Natural killer cell (primary cell): ENCODE results near the gene GGT7. TPM values are rescaled to one million over a fixed set of nuclear protein-coding genes. Genes with fewer than 3 reads are reported as not detected.

Experiments
- ATAC-seq, 3 donors: fragments of 150-1000 bp in 2 of 3; fragments of 200-7000 bp in 1 of 3; cut with Tn5 transposase; 1 replicate in 1 of 3; 2 replicates in 2 of 3; pipeline ENCODE4 v1.10.0; 2021; ENCODE audit warnings: mild to moderate bottlenecking in 2 of 3, moderate library complexity in 2 of 3
- DNase-seq, 2 donors: peaks; one replicate each; pipeline versions ENCODE4 v3.0.0 to v3.0.0-alpha.2; 2013 to 2021; ENCODE audit warnings: mixed read lengths in 1 of 2
- H3K27ac ChIP-seq: one replicate; pipeline ENCODE4 v1.5.1; 2013; ENCODE audit warnings: mild to moderate bottlenecking, low read length
- H3K27me3 ChIP-seq: one replicate; pipeline ENCODE4 v1.6.1; 2013; ENCODE audit warnings: low read length; ENCODE audit not compliant: control insufficient read depth, insufficient read depth
- H3K36me3 ChIP-seq: one replicate; pipeline ENCODE4 v1.6.1; 2013; ENCODE audit warnings: low read length; ENCODE audit not compliant: control insufficient read depth, insufficient read depth
- H3K4me1 ChIP-seq: one replicate; pipeline ENCODE4 v1.6.1; 2013; ENCODE audit warnings: low read length; ENCODE audit not compliant: control insufficient read depth, insufficient read depth
- H3K4me3 ChIP-seq: one replicate; pipeline ENCODE4 v1.5.1; 2013; ENCODE audit warnings: low read length
- H3K9me3 ChIP-seq: one replicate; pipeline ENCODE4 v1.6.1; 2013; ENCODE audit warnings: low read length; ENCODE audit not compliant: control insufficient read depth, insufficient read depth
- H3K27ac Mint-ChIP-seq, 2 donors: one replicate each; pipeline ENCODE4 v1.8.0; 2022; ENCODE audit warnings: mild to moderate bottlenecking in 2 of 2, mixed read lengths in 2 of 2, moderate library complexity in 1 of 2
- H3K27me3 Mint-ChIP-seq, 2 donors: one replicate each; pipeline ENCODE4 v1.8.0; 2022; ENCODE audit warnings: low read depth in 2 of 2, mixed read lengths in 2 of 2
- H3K36me3 Mint-ChIP-seq: one replicate; pipeline ENCODE4 v1.8.0; 2022; ENCODE audit warnings: mixed read lengths
- H3K4me1 Mint-ChIP-seq, 2 donors: one replicate each; pipeline ENCODE4 v1.8.0; 2022; ENCODE audit warnings: mixed read lengths in 2 of 2
- H3K4me3 Mint-ChIP-seq: one replicate; pipeline ENCODE4 v1.8.0; 2022; ENCODE audit warnings: mild to moderate bottlenecking, moderate library complexity, mixed read lengths
- H3K9me3 Mint-ChIP-seq, 2 donors: one replicate each; pipeline ENCODE4 v1.8.0; 2022; ENCODE audit warnings: mixed read lengths in 2 of 2
- WGBS: methylation state at CpG from one replicate; pipeline ENCODE4 v1.1.7; 2013; ENCODE audit warnings: missing lambda C conversion rate; ENCODE audit not compliant: insufficient coverage; 5-methylcytosine and 5-hydroxymethylcytosine counted together
- intact Hi-C: fragments of 100-400 bp; cut with micrococcal nuclease; formaldehyde crosslinking; loops from one replicate; pipeline ENCODE4 v1.14.2; 2022
- total RNA-seq, 4 donors: library from RNA; stranded (reverse); fragments of 120-200 nt in 1 of 4; gene quantifications; one replicate each; pipeline versions ENCODE4 v1.2.3 to v1.2.4, GENCODE V29; 2013 to 2022
- TF ChIP-seq, protein P1 (sequence below): fragments of 200-600 bp; IDR thresholded peaks from one replicate; pipeline ENCODE4 v1.8.0; 2022; ENCODE audit warnings: antibody characterized with exemption

GGT7 gene
- total RNA-seq, 3 donors from 2014 or later (not counting 1 experiment from before 2014, with no cell fraction given), result 7.4 to 12.8 (median 12.1) TPM

DNA sequence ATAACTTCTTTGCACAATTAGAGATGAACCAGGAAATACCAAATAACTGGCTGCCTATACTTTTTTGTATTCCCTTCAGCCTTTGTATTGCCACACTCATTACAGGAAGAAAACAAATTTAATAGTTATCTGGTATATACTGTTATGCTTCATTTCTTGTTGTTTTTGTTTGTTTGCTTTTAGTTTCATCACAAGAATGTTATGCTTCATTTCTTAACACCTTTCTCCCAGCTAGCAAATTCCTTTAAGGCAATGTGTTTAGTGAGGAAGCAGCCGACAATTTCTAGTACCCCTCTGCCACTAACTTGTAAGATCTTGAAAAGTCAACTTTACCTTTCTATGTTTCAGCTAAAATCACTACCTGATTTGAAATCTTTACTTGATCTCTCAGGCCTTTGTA lies 48.6 kb downstream of the GGT7 start:
- H3K36me3 Mint-ChIP-seq, result no peaks in the 10 kb centered on the region
- intact Hi-C loops, result no loop called here
- H3K4me3 ChIP-seq, result peak overlapping the region; percentile 79

DNA sequence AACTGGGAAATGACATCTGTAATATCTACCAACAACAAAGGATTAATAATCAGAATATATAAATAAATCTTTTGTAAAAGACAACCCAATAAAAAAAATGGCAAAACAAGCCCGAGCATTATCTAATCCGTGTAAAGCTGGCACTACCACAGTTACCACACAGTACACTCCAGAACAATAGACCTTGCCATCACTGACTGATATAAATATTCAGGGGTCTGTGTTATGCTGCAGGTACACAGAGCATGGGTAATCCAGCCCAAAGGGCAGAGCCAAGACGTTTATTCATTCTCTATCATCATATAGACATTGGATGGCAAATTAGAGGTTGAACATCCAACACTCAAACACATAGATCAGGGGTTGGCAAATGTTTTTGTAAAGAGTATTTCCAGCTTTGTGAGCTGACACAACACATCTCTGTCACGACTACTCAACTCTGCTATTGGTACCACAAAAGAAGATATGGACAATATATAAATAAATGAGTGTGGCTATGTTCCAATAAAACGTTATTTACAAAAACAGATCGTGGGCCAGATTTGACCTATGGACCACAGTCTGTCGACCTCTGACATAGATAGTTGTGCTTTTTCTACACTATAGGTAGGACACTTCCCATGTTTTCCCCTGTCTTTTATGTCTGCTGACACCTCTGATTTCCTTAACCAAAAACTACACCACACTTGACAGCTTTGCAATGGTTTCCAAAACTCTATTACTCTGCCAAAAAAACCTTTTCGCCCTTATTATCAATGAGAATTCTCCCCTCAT lies 51.7 kb downstream of the GGT7 start:
- H3K9me3 Mint-ChIP-seq, result no peaks in the 10 kb centered on the region
- Histone ChIP-seq H3K4me1 (peaks cover 15% of the 10 kb centered on the region), H3K9me3 (no peaks in the 10 kb centered on the region), H3K4me3 (no peak overlapping the region), H3K27me3 (no peaks in the 10 kb centered on the region), H3K27ac (no peak overlapping the region), H3K36me3 (no peaks in the 10 kb centered on the region)
- peak overlapping the region; percentile 21 to 61 for H3K27ac Mint-ChIP-seq
- no peaks in the 10 kb centered on the region for H3K27me3 Mint-ChIP-seq
- peaks cover 62 to 73% of the 10 kb centered on the region in 2 donors for H3K4me1 Mint-ChIP-seq
- intact Hi-C loops, result no loop called here
- H3K36me3 Mint-ChIP-seq, result no peaks in the 10 kb centered on the region
- TF ChIP-seq, protein P1, sequence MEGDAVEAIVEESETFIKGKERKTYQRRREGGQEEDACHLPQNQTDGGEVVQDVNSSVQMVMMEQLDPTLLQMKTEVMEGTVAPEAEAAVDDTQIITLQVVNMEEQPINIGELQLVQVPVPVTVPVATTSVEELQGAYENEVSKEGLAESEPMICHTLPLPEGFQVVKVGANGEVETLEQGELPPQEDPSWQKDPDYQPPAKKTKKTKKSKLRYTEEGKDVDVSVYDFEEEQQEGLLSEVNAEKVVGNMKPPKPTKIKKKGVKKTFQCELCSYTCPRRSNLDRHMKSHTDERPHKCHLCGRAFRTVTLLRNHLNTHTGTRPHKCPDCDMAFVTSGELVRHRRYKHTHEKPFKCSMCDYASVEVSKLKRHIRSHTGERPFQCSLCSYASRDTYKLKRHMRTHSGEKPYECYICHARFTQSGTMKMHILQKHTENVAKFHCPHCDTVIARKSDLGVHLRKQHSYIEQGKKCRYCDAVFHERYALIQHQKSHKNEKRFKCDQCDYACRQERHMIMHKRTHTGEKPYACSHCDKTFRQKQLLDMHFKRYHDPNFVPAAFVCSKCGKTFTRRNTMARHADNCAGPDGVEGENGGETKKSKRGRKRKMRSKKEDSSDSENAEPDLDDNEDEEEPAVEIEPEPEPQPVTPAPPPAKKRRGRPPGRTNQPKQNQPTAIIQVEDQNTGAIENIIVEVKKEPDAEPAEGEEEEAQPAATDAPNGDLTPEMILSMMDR, result no peak
- 78% methylated on average over 5 of the region's 8 CpGs for WGBS
- DNase-seq (no peak), ATAC-seq (no peak)
- no peak overlapping the region for H3K4me3 Mint-ChIP-seq

More for the DNA sequence above, 48.6 kb downstream of the GGT7 start:
- Histone ChIP-seq H3K27me3 (no peaks in the 10 kb centered on the region), H3K4me1 (peaks cover 16% of the 10 kb centered on the region), H3K9me3 (no peaks in the 10 kb centered on the region), H3K27ac (no peak overlapping the region), H3K36me3 (no peaks in the 10 kb centered on the region)
- Mint-ChIP-seq H3K4me1 (peaks cover 51 to 52% of the 10 kb centered on the region in 2 donors), H3K4me3 (peak overlapping the region; percentile 89), H3K27ac (peak overlapping the region; percentile 85 to 94), H3K9me3 (no peaks in the 10 kb centered on the region), H3K27me3 (no peaks in the 10 kb centered on the region)
- TF ChIP-seq, protein P1, result no peak
- WGBS, result 21% methylated on average over 1 of the region's 1 CpG
- DNase-seq, result no peak
- ATAC-seq, result no peak

DNA sequence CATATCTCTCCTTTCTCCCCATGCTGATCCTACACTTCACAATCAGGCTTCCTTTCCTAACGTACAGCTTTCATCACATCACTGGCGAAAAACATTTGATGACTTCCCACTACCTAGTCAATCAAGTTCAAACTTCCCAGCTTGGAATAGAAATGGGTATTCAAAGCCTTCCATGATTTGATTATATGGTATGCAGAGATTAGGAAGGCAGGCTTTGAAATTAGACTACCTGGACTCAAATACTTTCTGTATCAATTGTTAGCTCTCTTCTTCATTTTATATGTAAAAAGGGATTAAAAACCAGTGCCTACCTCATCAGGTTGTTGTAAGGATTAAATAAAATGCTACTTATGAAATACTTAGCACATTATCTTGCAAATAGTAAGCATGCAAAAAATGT lies 54.9 kb downstream of the GGT7 start:
- no peak for DNase-seq
- Mint-ChIP-seq H3K4me1 (peaks cover 47 to 60% of the 10 kb centered on the region in 2 donors), H3K27me3 (no peaks in the 10 kb centered on the region), H3K36me3 (no peaks in the 10 kb centered on the region), H3K9me3 (no peaks in the 10 kb centered on the region), H3K4me3 (no peak overlapping the region), H3K27ac (no peak overlapping the region)
- no peaks in the 10 kb centered on the region for H3K27me3 ChIP-seq
- no peak overlapping the region for H3K27ac ChIP-seq
- ATAC-seq, result no peak
- no peaks in the 10 kb centered on the region for H3K36me3 ChIP-seq
- H3K4me3 ChIP-seq, result no peak overlapping the region
- no peaks in the 10 kb centered on the region for H3K4me1 ChIP-seq
- intact Hi-C loops, result no loop called here
- H3K9me3 ChIP-seq, result no peaks in the 10 kb centered on the region
- WGBS, result 72% methylated on average over 2 of the region's 2 CpGs
- TF ChIP-seq, protein P1, result no peak
